ENCODE measurements around the gene GPATCH3. TPM values are rescaled to one million over a fixed set of nuclear protein-coding genes. Genes with fewer than 3 reads are reported as not detected.

GPATCH3 gene
- total RNA-seq, 1 donor from 2014 or later = 23.9 TPM

- H3K9me3 Mint-ChIP-seq (ENCODE audit: low read depth) = no peaks in the 10 kb centered on the region
- DNase-seq (ENCODE audit: low spot score, unreplicated experiment) = no peak
- no peak overlapping the region for H3K4me3 Mint-ChIP-seq (ENCODE audit: low read depth)
- H3K4me1 Mint-ChIP-seq (ENCODE audit: low read depth) = no peaks in the 10 kb centered on the region
- peak overlapping the region; percentile 62 for H3K27ac Mint-ChIP-seq
- H3K36me3 Mint-ChIP-seq (ENCODE audit: insufficient read depth) = peaks cover 19% of the 10 kb centered on the region
- no peaks in the 10 kb centered on the region for H3K27me3 Mint-ChIP-seq
- no peak for TF ChIP-seq CTCF (IDR thresholded peaks at IDR 0.05; ENCODE audit: unreplicated experiment)
These were observed 37.9 kb upstream of the GPATCH3 start for GRCh38 chr1:26938004-26938658.

GRCh38 chr1:26936823-26937222, 36.6 kb upstream of the GPATCH3 start:
- Mint-ChIP-seq H3K4me3 (ENCODE audit: low read depth) (no peak overlapping the region), H3K27me3 (no peaks in the 10 kb centered on the region), H3K36me3 (ENCODE audit: insufficient read depth) (peaks cover 17% of the 10 kb centered on the region), H3K9me3 (ENCODE audit: low read depth) (no peaks in the 10 kb centered on the region), H3K27ac (no peak overlapping the region), H3K4me1 (ENCODE audit: low read depth) (no peaks in the 10 kb centered on the region)
- no peak for TF ChIP-seq CTCF (IDR thresholded peaks at IDR 0.05; ENCODE audit: unreplicated experiment)
- DNase-seq (ENCODE audit: low spot score, unreplicated experiment) = no peak

GRCh38 chr1:26932531-26932930, 32.3 kb upstream of the GPATCH3 start:
- H3K4me3 Mint-ChIP-seq (ENCODE audit: low read depth) = no peak overlapping the region
- H3K9me3 Mint-ChIP-seq (ENCODE audit: low read depth) = no peaks in the 10 kb centered on the region
- H3K27ac Mint-ChIP-seq = no peak overlapping the region
- H3K4me1 Mint-ChIP-seq (ENCODE audit: low read depth) = no peaks in the 10 kb centered on the region
- H3K36me3 Mint-ChIP-seq (ENCODE audit: insufficient read depth) = peaks cover 24% of the 10 kb centered on the region
- DNase-seq (ENCODE audit: low spot score, unreplicated experiment) = no peak
- no peak for TF ChIP-seq CTCF (IDR thresholded peaks at IDR 0.05; ENCODE audit: unreplicated experiment)
- H3K27me3 Mint-ChIP-seq = no peaks in the 10 kb centered on the region

- H3K27me3 Mint-ChIP-seq = no peaks in the 10 kb centered on the region
- DNase-seq (ENCODE audit: low spot score, unreplicated experiment) = no peak
- H3K36me3 Mint-ChIP-seq (ENCODE audit: insufficient read depth) = peaks cover 12% of the 10 kb centered on the region
- no peak overlapping the region for H3K27ac Mint-ChIP-seq
- H3K9me3 Mint-ChIP-seq (ENCODE audit: low read depth) = no peaks in the 10 kb centered on the region
- TF ChIP-seq CTCF (IDR thresholded peaks at IDR 0.05; ENCODE audit: unreplicated experiment) = no peak
- H3K4me1 Mint-ChIP-seq (ENCODE audit: low read depth) = peaks cover 23% of the 10 kb centered on the region
- H3K4me3 Mint-ChIP-seq (ENCODE audit: low read depth) = peak overlapping the region; percentile 93
These were observed 23.4 kb upstream of the GPATCH3 start for GRCh38 chr1:26923711-26924110.

GRCh38 chr1:26922901-26923300, 22.6 kb upstream of the GPATCH3 start:
- TF ChIP-seq CTCF (IDR thresholded peaks at IDR 0.05; ENCODE audit: unreplicated experiment) = no peak
- Mint-ChIP-seq H3K27ac (peak overlapping the region; percentile 55), H3K9me3 (ENCODE audit: low read depth) (no peaks in the 10 kb centered on the region), H3K4me1 (ENCODE audit: low read depth) (peaks cover 23% of the 10 kb centered on the region), H3K27me3 (no peaks in the 10 kb centered on the region), H3K4me3 (ENCODE audit: low read depth) (peak overlapping the region; percentile 93), H3K36me3 (ENCODE audit: insufficient read depth) (peaks cover 8% of the 10 kb centered on the region)
- DNase-seq (ENCODE audit: low spot score, unreplicated experiment) = no peak

Measured in progenitor cell of endocrine pancreas (in vitro differentiated cells).